Cerebellar nuclear complex (tissue), 1 donor: ENCODE data around the gene SYT13.

ENCODE experiments used
- DNase-seq, 2 experiments: peaks; one replicate each; lab custom pipeline; 2025; lab: John Stamatoyannopoulos, UW

Gene SYT13

GRCh38 chr11:45246241-45246640 is 39.9 kb downstream of the SYT13 start:
- no peak for DNase-seq

- no peak for DNase-seq
These were observed 40.7 kb downstream of the SYT13 start for GRCh38 chr11:45245218-45246045.

- DNase-seq = no peak
These were observed 42.2 kb downstream of the SYT13 start for GRCh38 chr11:45243967-45244366.

GRCh38 chr11:45239733-45240132 is 46.4 kb downstream of the SYT13 start:
- DNase-seq = no peak

- no peak for DNase-seq
These were observed 47.4 kb downstream of the SYT13 start for GRCh38 chr11:45238724-45239123.

GRCh38 chr11:45237711-45238315 is 48.3 kb downstream of the SYT13 start:
- DNase-seq = peak; percentile 77 to 79

GRCh38 chr11:45234306-45235006 is 51.7 kb downstream of the SYT13 start:
- no peak for DNase-seq

GRCh38 chr11:45233804-45234170 is 52.4 kb downstream of the SYT13 start:
- no peak for DNase-seq

GRCh38 chr11:45233121-45233803 is 52.9 kb downstream of the SYT13 start:
- peak; percentile 21 to 55 for DNase-seq

GRCh38 chr11:45232341-45233080 is 53.6 kb downstream of the SYT13 start:
- DNase-seq = no peak

- DNase-seq = no peak
These were observed 56.6 kb downstream of the SYT13 start for GRCh38 chr11:45229401-45230020.

GRCh38 chr11:45227836-45228235 is 58.3 kb downstream of the SYT13 start:
- DNase-seq = no peak

GRCh38 chr11:45226901-45227300 is 59.2 kb downstream of the SYT13 start:
- no peak for DNase-seq

- no peak for DNase-seq
These were observed 59.9 kb downstream of the SYT13 start for GRCh38 chr11:45225961-45226871.

- no peak for DNase-seq
These were observed 60.9 kb downstream of the SYT13 start for GRCh38 chr11:45225277-45225676.

GRCh38 chr11:45224766-45225165 is 61.4 kb downstream of the SYT13 start:
- no peak for DNase-seq

GRCh38 chr11:45223496-45223895 is 62.6 kb downstream of the SYT13 start:
- no peak for DNase-seq

- DNase-seq = no peak
These were observed 66.7 kb downstream of the SYT13 start for GRCh38 chr11:45219411-45219810.

- DNase-seq = no peak
These were observed 67.4 kb downstream of the SYT13 start for GRCh38 chr11:45218705-45219104.

GRCh38 chr11:45217991-45218390 is 68.2 kb downstream of the SYT13 start:
- no peak for DNase-seq
